HG03575 (cell line): ENCODE results near the gene EFCAB14.
"Not testable (repeated sequence)": the region's sequence is repeated elsewhere in the genome, so short reads cannot be mapped to it uniquely, and the experiment has no call there.

Experiments used
- ATAC-seq: cut with Tn5 transposase; IDR thresholded peaks from one replicate; pipeline ENCODE4 v1.9.1; 2021; ENCODE audit not compliant: unreplicated experiment, insufficient number of reproducible peaks, low FRiP score; ENCODE audit errors: extremely low read depth

Gene EFCAB14

GRCh38 chr1:46665983-46666382 is 52.9 kb downstream of the EFCAB14 start:
- ATAC-seq: no peak

GRCh38 chr1:46662919-46663318 is 56.0 kb downstream of the EFCAB14 start:
- ATAC-seq: not testable (repeated sequence)

GRCh38 chr1:46660116-46660515 is 58.8 kb downstream of the EFCAB14 start:
- peak; percentile 67 for ATAC-seq

- ATAC-seq: no peak
These were observed 59.5 kb downstream of the EFCAB14 start for GRCh38 chr1:46659307-46659870.

- no peak for ATAC-seq
These were observed 61.1 kb downstream of the EFCAB14 start for GRCh38 chr1:46657775-46658174.

GRCh38 chr1:46656643-46657042 is 62.3 kb downstream of the EFCAB14 start:
- ATAC-seq: no peak

- ATAC-seq: no peak
These were observed 63.1 kb downstream of the EFCAB14 start for GRCh38 chr1:46655848-46656247.

- not testable (repeated sequence) for ATAC-seq
These were observed 64.2 kb downstream of the EFCAB14 start for GRCh38 chr1:46654698-46655097.

- no peak for ATAC-seq
These were observed 64.9 kb downstream of the EFCAB14 start for GRCh38 chr1:46654012-46654411.

- no peak for ATAC-seq
These were observed 65.4 kb downstream of the EFCAB14 start for GRCh38 chr1:46653405-46653958.

GRCh38 chr1:46652321-46653100 is 66.4 kb downstream of the EFCAB14 start:
- ATAC-seq: no peak

GRCh38 chr1:46651152-46651551 is 67.8 kb downstream of the EFCAB14 start:
- not testable (repeated sequence) for ATAC-seq

GRCh38 chr1:46650491-46650890 is 68.4 kb downstream of the EFCAB14 start:
- ATAC-seq: no peak

- no peak for ATAC-seq
These were observed 69.2 kb downstream of the EFCAB14 start for GRCh38 chr1:46649764-46650163.

- no peak for ATAC-seq
These were observed 71.3 kb downstream of the EFCAB14 start for GRCh38 chr1:46647611-46648010.

- ATAC-seq: no peak
These were observed 72.1 kb downstream of the EFCAB14 start for GRCh38 chr1:46646844-46647243.

GRCh38 chr1:46646331-46646730 is 72.6 kb downstream of the EFCAB14 start:
- no peak for ATAC-seq

GRCh38 chr1:46645815-46646214 is 73.1 kb downstream of the EFCAB14 start:
- no peak for ATAC-seq

GRCh38 chr1:46643368-46643775 is 75.5 kb downstream of the EFCAB14 start:
- no peak for ATAC-seq

- no peak for ATAC-seq
These were observed 76.7 kb downstream of the EFCAB14 start for GRCh38 chr1:46642115-46642680.
